ENCODE results near the gene ZFR2. TPM values are rescaled to one million over a fixed set of nuclear protein-coding genes. Genes with fewer than 3 reads are reported as not detected.

Gene ZFR2
- total RNA-seq, result under 1 TPM in 1 of 2 donors, not detected in 1; 0.56 TPM

DNA sequence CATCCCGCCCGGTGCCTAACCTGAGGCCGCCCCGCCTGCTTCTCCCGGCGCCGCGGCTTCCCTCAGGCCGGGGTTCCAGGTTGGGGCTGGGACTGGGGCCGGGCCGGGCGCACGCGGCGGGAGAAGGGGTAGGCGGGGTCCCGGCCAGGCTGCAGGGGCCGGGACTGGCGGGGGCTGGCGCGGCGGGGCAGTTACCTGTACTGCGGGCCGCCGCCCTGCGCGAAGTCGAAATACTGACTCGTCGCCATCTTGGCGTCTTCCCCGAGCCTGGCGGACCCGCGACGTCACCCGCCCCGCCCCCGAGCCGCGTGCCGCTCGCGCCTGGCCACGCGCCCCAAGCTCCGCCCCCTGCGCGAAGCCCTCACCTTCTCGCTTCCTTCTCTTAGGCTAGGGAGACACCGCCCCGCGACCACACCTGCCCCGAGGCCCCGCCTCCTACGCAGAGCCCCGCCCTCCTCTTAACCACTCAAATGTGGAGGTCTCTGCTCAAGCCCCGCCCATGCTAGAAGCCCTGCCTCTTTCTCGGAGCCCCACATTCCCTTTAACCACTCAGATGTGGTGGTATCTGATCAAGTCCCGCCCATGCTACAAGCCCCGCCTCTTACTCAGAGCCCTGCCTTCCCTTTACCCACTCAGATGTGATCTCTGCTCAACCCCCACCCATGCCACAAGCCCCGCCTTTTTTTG lies at the start of gene ZFR2:
ZFR2 (minus strand) TSS at position 269 of the 687 bp plus-strand sequence; CDS start at position 248, 21 bp downstream.
- DNase-seq (peak; percentile 9 to 12), ATAC-seq (replicated peaks in 1 of 2) (no peak)
- Mint-ChIP-seq H3K9me3 (peaks cover 0 to 3% of the 10 kb centered on the region in 2 donors), H3K4me1 (ENCODE audit: low read depth) (peaks cover 6% of the 10 kb centered on the region), H3K27me3 (ENCODE audit: low read depth) (peaks cover 38% of the 10 kb centered on the region), H3K4me3 (peak within 1 kb of the TSS; percentile 34 to 53), H3K27ac (no peak within 1 kb of the TSS), H3K36me3 (ENCODE audit: insufficient read depth in 2 of 2) (peaks cover 6 to 7% of the 10 kb centered on the region in 2 donors)

DNA sequence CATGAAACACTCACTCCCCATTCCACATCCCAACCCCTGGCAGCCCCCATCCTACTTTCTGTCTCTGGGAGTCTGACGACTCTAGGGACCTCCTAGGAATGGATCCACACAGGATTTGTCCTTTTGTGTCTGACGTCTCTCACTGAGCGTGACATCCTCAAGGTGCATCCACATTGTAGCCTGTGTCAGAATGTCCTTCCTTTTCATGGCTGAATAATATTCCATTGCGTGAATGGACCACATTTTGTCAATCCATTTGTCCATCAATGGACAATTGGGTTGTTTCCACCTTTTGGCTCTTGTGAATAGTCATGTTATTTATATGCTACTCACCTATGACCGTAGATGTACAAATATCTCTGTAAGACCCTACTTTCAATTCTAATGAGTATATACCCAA lies 47.2 kb upstream of the ZFR2 start:
- no peaks in the 10 kb centered on the region for H3K36me3 Mint-ChIP-seq (ENCODE audit: insufficient read depth in 2 of 2)
- H3K4me3 Mint-ChIP-seq, result no peak overlapping the region
- peaks cover 4% of the 10 kb centered on the region for H3K27me3 Mint-ChIP-seq (ENCODE audit: low read depth)
- no peak overlapping the region for H3K27ac Mint-ChIP-seq
- ATAC-seq (replicated peaks in 1 of 2), result no peak
- DNase-seq, result no peak
- no peaks in the 10 kb centered on the region for H3K9me3 Mint-ChIP-seq
- H3K4me1 Mint-ChIP-seq (ENCODE audit: low read depth), result no peaks in the 10 kb centered on the region

DNA sequence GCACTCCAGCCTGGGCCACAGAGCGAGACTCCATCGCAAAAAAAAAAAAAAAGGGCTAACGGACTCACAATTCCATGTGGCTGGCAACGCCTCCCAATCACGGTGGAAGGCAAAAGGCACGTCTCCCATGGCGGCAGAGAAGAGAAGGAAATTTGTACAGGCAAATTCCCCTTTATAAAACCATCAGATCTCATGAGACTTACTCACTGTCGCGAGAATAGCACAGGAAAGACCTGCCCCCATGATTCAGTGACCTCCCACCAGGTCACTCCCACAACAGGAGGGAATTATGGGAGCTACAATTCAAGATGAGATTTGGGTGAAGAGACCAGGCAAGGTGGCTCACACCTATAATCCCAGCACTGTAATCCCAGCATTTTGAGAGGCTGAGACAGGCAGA lies 45.4 kb upstream of the ZFR2 start:
- Mint-ChIP-seq H3K27ac (no peak overlapping the region), H3K36me3 (ENCODE audit: insufficient read depth in 2 of 2) (peaks cover 0 to 2% of the 10 kb centered on the region in 2 donors), H3K9me3 (peaks cover 0 to 3% of the 10 kb centered on the region in 2 donors)

DNA sequence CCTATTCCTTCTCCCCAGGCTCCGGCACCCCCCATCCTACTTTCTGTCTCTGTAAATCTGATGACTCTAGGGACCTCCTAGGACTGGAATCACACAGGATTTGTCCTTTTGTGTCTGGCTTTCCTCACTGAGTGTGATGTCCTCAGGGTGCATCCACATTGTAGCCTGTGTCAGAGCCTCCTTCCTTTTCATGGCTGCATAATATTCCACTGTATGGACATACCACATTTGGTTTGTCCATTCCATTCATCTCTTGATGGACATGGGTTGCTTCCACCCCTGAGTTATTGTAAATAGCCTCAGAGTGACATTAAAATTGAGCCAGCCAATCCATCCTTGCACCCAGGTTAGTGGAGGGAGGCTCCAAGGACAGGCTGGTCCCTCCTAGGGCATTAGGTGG lies 41.3 kb upstream of the ZFR2 start:
- Mint-ChIP-seq H3K36me3 (ENCODE audit: insufficient read depth in 2 of 2) (peaks cover 0 to 2% of the 10 kb centered on the region in 2 donors), H3K4me3 (no peak overlapping the region), H3K9me3 (peaks cover 0 to 3% of the 10 kb centered on the region in 2 donors), H3K27me3 (ENCODE audit: low read depth) (no peaks in the 10 kb centered on the region), H3K4me1 (ENCODE audit: low read depth) (no peaks in the 10 kb centered on the region), H3K27ac (no peak overlapping the region)
- DNase-seq (no peak), ATAC-seq (replicated peaks in 1 of 2) (no peak)

More for the DNA sequence above, 45.4 kb upstream of the ZFR2 start:
- peaks cover 4% of the 10 kb centered on the region for H3K27me3 Mint-ChIP-seq (ENCODE audit: low read depth)
- ATAC-seq (replicated peaks in 1 of 2) (no peak), DNase-seq (no peak)
- no peaks in the 10 kb centered on the region for H3K4me1 Mint-ChIP-seq (ENCODE audit: low read depth)
- no peak overlapping the region for H3K4me3 Mint-ChIP-seq

DNA sequence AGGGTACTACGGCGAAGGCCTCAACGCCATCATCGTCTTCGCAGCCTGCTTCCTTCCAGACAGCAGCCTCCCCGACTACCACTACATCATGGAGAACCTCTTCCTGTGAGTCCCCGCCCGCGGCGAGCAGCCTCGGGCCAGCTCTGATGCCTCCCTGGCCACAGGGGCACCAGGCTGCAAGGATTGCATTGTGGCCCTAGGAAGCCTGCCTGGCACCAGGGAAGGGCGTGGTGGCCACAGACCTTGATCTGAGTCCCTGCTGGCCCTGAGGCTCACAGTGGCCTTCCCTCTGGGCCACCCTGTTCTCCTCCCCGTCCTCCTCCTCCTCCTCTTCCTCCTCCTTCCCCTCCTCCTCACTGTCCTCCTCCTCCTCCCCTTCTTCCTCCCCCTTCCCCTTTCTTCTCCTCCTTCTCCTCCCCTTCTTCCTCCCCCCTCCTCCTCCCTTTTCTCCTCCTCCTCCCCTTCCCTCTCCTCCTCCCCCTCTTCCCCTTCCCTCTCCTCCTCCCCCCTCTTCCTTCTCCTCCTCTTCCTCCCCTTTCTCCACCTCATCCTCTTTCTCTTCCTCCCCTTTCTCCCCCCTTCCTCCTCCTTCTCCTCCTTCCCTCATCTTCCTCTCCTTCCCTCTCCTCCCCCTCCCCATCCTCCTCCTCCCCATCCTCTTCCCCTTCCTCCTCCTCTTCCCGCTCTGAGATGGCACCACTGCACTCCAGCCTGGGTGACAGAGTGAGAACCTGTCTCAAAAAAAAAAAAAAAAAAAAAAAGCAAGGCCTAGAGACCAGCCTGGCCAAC lies 39.6 kb upstream of the ZFR2 start:
- Mint-ChIP-seq H3K27ac (no peak overlapping the region), H3K36me3 (ENCODE audit: insufficient read depth in 2 of 2) (peaks cover 0 to 2% of the 10 kb centered on the region in 2 donors), H3K27me3 (ENCODE audit: low read depth) (no peaks in the 10 kb centered on the region), H3K4me1 (ENCODE audit: low read depth) (no peaks in the 10 kb centered on the region), H3K4me3 (no peak overlapping the region), H3K9me3 (peaks cover 0 to 3% of the 10 kb centered on the region in 2 donors)
- ATAC-seq (replicated peaks in 1 of 2) (no peak), DNase-seq (no peak)

DNA sequence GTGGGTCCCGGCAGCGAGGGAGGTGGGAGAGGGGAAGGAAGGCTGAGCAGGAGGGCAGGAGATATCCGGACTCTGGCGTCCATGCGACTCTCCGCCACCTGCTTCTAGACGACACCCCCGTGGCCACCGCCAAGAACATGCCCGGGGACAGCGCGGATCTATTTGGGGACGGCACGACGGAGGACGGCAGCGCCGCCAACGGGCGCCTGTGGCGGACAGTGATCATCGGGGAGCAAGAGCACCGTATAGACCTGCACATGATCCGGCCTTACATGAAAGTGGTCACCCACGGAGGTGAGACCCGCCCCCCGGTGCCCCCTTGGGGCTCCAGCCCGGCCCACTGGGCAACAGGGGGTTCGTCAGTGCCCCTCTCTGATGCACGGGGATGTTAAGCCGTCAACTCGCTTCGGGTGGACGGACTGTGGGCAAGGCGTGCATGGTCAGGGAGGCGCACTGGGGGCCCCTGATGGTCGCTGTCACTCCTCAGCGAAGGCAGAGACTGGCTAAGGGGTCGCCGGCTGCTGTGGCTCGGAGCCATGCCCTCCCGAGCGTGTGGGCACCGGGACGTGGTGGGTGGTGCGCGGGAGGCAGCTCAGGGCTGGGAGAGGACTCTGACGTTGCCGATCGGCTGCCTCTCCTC lies 38.9 kb upstream of the ZFR2 start:
- no peak for ATAC-seq (replicated peaks in 1 of 2)
- H3K36me3 Mint-ChIP-seq (ENCODE audit: insufficient read depth in 2 of 2), result peaks cover 0 to 2% of the 10 kb centered on the region in 2 donors
- no peaks in the 10 kb centered on the region for H3K4me1 Mint-ChIP-seq (ENCODE audit: low read depth)

DNA sequence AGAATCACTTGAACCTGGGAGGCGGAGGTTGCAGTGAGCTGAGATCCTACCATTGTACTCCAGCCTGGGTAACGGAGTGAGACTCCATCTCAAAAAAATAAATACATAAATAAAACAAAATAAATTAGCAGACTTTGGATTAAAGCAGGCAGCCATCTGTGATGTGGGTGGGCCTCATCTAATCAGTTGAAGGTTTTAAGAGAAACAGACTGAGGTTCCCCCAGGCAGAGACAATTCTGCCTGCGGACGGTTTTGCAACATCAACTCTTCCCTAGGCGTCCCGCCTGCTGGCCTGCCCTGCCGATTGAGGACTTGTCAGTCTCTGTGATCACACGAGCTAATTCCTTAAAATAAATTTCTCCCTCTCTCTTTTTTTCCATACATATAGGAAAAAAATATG lies 35.4 kb upstream of the ZFR2 start:
- Mint-ChIP-seq H3K27ac (no peak overlapping the region), H3K36me3 (ENCODE audit: insufficient read depth in 2 of 2) (no peaks in the 10 kb centered on the region), H3K4me1 (ENCODE audit: low read depth) (no peaks in the 10 kb centered on the region), H3K4me3 (no peak overlapping the region), H3K27me3 (ENCODE audit: low read depth) (no peaks in the 10 kb centered on the region), H3K9me3 (no peaks in the 10 kb centered on the region)
- ATAC-seq (replicated peaks in 1 of 2) (no peak), DNase-seq (no peak)

More for the DNA sequence above, 38.9 kb upstream of the ZFR2 start:
- Mint-ChIP-seq H3K4me3 (no peak overlapping the region), H3K9me3 (peaks cover 0 to 3% of the 10 kb centered on the region in 2 donors), H3K27me3 (ENCODE audit: low read depth) (no peaks in the 10 kb centered on the region), H3K27ac (no peak overlapping the region)
- no peak for DNase-seq

DNA sequence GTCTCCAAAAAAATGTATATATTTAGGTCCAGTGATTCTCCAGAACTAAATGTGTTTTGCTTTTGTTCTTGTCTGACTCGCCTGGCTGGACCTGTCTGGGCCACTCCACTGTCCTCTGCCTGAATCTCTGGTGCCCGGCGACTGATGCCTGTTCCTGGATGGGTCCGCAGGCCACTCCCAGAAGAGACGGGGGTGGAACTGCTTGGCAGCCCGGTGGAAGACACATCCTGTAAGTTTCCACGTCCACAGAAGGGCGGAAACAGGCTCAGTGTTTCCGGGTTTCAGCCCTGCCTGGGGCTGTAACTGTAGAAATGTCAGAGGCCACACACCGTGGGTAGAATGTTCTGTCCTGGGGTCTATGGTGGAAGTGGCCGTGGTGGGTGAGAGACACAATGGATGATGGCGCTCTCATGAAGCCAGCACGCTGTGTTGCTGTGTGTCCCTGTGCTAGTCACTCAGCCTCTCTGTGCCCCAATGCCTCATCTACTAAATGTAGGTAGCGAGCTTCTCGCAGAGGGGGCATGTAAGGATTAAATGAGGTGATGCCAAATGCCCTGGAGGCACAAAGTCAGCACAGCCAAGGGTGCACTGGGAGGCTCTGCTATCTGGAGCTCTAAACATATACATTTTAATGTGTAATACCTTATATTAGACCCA lies 33.6 kb upstream of the ZFR2 start:
- Mint-ChIP-seq H3K27me3 (ENCODE audit: low read depth) (no peaks in the 10 kb centered on the region), H3K9me3 (peaks cover 0 to 2% of the 10 kb centered on the region in 2 donors), H3K4me1 (ENCODE audit: low read depth) (no peaks in the 10 kb centered on the region), H3K36me3 (ENCODE audit: insufficient read depth in 2 of 2) (peaks cover 0 to 2% of the 10 kb centered on the region in 2 donors), H3K27ac (no peak overlapping the region), H3K4me3 (no peak overlapping the region)
- ATAC-seq (replicated peaks in 1 of 2), result no peak
- DNase-seq, result no peak

DNA sequence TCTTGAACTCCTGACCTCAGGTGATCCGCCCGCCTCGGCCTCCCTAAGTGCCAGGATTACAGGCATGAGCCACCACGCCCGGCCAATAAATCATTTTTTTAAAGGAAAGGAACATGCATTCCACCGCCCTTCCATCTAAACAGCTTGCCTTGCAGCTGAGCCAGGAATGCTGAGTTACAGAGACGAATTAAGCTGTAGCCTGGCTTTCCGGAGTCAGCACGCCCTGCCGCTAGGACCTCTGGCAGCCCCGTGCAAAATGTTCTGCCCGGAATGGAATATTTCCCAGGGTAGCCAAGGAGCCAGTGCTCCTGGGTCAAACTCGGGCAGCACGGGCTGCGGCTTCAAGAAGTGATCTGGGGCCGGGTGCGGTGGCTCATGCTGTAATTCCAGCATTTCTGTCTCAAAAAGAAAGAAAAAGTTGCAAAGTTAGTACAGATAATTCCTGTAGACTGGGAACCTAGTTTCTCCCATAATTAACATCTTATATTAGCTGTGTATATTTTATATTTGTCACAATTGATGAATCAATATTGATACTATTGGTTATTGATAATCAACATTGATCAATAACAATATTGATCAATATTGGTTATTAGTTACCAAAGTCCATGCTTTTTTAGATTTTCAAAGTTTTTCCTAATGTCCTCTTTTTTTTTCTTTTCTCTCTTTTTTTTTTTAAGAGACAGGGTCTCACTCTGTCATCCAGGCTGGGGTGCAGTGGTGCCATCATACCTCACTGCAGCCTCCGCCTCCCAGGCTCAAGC lies 30.9 kb upstream of the ZFR2 start:
- DNase-seq (no peak), ATAC-seq (replicated peaks in 1 of 2) (no peak)
- no peaks in the 10 kb centered on the region for H3K4me1 Mint-ChIP-seq (ENCODE audit: low read depth)
- peaks cover 0 to 2% of the 10 kb centered on the region in 2 donors for H3K9me3 Mint-ChIP-seq
- no peak overlapping the region for H3K4me3 Mint-ChIP-seq
- no peak overlapping the region for H3K27ac Mint-ChIP-seq
- peaks cover 0 to 2% of the 10 kb centered on the region in 2 donors for H3K36me3 Mint-ChIP-seq (ENCODE audit: insufficient read depth in 2 of 2)
- peaks cover 4% of the 10 kb centered on the region for H3K27me3 Mint-ChIP-seq (ENCODE audit: low read depth)

DNA sequence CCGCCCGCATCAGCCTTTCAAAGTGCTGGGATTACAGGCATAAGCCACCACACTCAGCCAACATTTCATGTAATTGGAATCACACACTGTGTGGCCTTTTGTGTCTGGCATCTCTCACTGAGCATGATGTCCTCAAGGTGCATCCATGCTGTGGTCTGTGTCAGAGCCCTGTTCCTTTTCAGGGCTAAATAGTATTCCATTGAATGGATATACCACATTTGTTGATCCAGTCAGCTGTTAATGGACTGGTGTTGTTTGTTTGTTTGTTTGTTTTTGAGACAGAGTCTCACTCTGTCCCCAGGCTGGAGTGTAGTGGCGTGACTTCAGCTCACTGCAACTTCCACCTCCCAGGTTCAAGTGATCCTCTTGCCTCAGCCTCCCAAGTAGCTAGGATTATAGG lies 29.6 kb upstream of the ZFR2 start:
- peaks cover 0 to 2% of the 10 kb centered on the region in 2 donors for H3K9me3 Mint-ChIP-seq
- H3K27me3 Mint-ChIP-seq (ENCODE audit: low read depth), result peaks cover 5% of the 10 kb centered on the region
- no peaks in the 10 kb centered on the region for H3K4me1 Mint-ChIP-seq (ENCODE audit: low read depth)
- no peak overlapping the region for H3K4me3 Mint-ChIP-seq
- H3K27ac Mint-ChIP-seq, result no peak overlapping the region
- no peak for ATAC-seq (replicated peaks in 1 of 2)
- DNase-seq, result no peak
- peaks cover 0 to 2% of the 10 kb centered on the region in 2 donors for H3K36me3 Mint-ChIP-seq (ENCODE audit: insufficient read depth in 2 of 2)

DNA sequence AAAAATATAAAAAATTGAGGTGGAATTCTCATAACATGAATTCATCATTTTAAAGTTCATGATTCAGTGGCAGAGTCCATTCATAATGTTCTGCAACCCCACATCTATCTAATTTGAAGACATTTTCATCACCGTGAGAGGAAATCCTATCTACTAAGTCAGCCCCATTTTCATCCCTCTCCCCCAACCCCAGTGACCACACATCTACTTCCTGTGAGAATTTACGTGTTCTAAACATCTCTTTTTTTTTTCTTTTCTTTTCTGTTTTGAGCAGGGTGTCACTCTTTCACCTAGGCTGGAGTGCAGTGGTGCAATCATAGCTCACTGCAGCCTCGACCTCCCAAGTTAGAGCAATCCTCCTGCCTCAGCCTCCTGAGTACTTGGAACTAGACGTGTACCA lies 29.1 kb upstream of the ZFR2 start:
- Mint-ChIP-seq H3K27me3 (ENCODE audit: low read depth) (peaks cover 5% of the 10 kb centered on the region), H3K4me1 (ENCODE audit: low read depth) (no peaks in the 10 kb centered on the region), H3K9me3 (peaks cover 0 to 2% of the 10 kb centered on the region in 2 donors), H3K36me3 (ENCODE audit: insufficient read depth in 2 of 2) (peaks cover 0 to 2% of the 10 kb centered on the region in 2 donors), H3K4me3 (no peak overlapping the region), H3K27ac (no peak overlapping the region)
- no peak for DNase-seq
- ATAC-seq (replicated peaks in 1 of 2), result peak in 1 of 2 donors; percentile 38

DNA sequence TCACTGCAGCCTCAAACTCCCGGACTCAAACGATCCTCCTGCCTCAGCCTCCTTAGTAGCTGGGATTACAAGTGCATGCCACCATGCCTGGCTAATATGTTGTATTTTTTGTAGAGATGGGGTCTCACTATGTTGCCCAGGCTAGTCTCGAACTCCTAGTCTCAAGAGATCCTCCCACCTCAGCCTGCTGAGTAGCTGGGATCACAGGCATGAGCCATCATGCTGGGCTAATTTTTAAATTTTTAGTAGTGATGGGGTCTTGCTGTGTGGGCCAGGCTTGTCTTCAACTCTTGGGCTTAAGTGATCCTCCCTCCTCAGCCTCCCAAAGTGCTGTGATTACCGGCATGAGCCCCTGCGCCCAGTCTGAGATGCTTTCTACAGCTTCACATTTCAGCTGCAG lies 26.9 kb upstream of the ZFR2 start:
- H3K4me1 Mint-ChIP-seq (ENCODE audit: low read depth), result no peaks in the 10 kb centered on the region
- H3K9me3 Mint-ChIP-seq, result peaks cover 0 to 2% of the 10 kb centered on the region in 2 donors
- H3K36me3 Mint-ChIP-seq (ENCODE audit: insufficient read depth in 2 of 2), result peaks cover 0 to 2% of the 10 kb centered on the region in 2 donors
- no peak overlapping the region for H3K27ac Mint-ChIP-seq
- H3K4me3 Mint-ChIP-seq, result no peak overlapping the region
- no peak for ATAC-seq (replicated peaks in 1 of 2)
- peaks cover 5% of the 10 kb centered on the region for H3K27me3 Mint-ChIP-seq (ENCODE audit: low read depth)
- DNase-seq, result no peak
